Spleen (tissue), 7 donors: ENCODE measurements around the gene UBE2QL1.

Source experiments
- POLR2A ChIP-seq, 3 donors: fragments of 450-650 bp; IDR thresholded peaks; one replicate each; pipeline ENCODE4 v1.5.1; 2017; ENCODE audit warnings: antibody characterized with exemption in 3 of 3, mild to moderate bottlenecking in 1 of 3
- TF ChIP-seq, protein P1 (sequence below), 11 experiments: fragments of 200-600 bp in 7 of 11; fragments of 450-650 bp in 4 of 11; sonication (generic) in 4 of 11; IDR thresholded peaks in 8 of 11; conservative IDR thresholded peaks in 3 of 11; 1 replicate in 7 of 11; 2 replicates in 4 of 11; pipeline versions ENCODE4 v1.4.0 to v1.8.0; 2016 to 2021; ENCODE audit warnings: antibody characterized with exemption in 11 of 11, inconsistent platforms in 4 of 11, mild to moderate bottlenecking in 1 of 11
- donor health status: DM: no; HTN: no; CAD: no; lungs with moderate emphysema.
- donor health status: DM: no; HTN: no; CAD: no.
- donor health status: DM: no; HTN: no; CAD: no.

DNA sequence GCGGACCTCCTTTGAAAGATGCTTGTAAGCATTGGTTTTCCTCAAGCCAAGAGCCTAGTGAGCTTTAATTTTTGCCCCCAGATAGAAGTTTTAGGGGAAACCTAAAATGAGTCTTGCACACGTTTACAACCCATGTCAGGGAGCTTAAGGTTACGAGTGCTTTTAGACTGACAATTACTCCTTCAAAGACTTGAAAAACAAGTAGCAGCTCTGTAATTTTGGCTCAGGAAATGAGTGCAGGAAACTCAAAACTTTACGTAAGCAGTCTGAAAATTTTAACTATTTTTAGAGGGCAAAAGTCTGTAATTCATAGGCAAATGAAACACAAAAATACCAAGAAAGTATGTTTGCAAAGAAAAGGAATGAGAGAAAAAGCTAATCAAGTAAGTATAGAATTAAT is 36.8 kb downstream of the UBE2QL1 start:
- no peak for TF ChIP-seq POLR2A (IDR thresholded peaks at IDR 0.05)
- TF ChIP-seq, protein P1, sequence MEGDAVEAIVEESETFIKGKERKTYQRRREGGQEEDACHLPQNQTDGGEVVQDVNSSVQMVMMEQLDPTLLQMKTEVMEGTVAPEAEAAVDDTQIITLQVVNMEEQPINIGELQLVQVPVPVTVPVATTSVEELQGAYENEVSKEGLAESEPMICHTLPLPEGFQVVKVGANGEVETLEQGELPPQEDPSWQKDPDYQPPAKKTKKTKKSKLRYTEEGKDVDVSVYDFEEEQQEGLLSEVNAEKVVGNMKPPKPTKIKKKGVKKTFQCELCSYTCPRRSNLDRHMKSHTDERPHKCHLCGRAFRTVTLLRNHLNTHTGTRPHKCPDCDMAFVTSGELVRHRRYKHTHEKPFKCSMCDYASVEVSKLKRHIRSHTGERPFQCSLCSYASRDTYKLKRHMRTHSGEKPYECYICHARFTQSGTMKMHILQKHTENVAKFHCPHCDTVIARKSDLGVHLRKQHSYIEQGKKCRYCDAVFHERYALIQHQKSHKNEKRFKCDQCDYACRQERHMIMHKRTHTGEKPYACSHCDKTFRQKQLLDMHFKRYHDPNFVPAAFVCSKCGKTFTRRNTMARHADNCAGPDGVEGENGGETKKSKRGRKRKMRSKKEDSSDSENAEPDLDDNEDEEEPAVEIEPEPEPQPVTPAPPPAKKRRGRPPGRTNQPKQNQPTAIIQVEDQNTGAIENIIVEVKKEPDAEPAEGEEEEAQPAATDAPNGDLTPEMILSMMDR (IDR thresholded peaks at IDR 0.05 in 8 of 11, conservative IDR thresholded peaks at IDR 0.05 in 3 of 11): no peak
